HepG2 (cell line): ENCODE measurements around the gene PRSS53. TPM values are rescaled to one million over a fixed set of nuclear protein-coding genes. Genes with fewer than 3 reads are reported as not detected.

ENCODE experiments used
- ATAC-seq: fragments of 200-7000 bp; cut with Tn5 transposase; 3 replicates; pipeline ENCODE4 v1.9.1; 2020; ENCODE audit warnings: mild to moderate bottlenecking, moderate library complexity
- BruUV-seq: library from RNA; stranded (reverse); fragments of 400-500 nt; replicated peaks from 2 replicates; lab custom pipeline; 2021; lab: Mats Ljungman, UMichigan
- CTCF ChIA-PET: fragments of 300-600 bp; formaldehyde crosslinking; extraction: SDS; loops from one replicate; lab custom pipeline; 2021; ENCODE audit warnings: low total read pairs, inconsistent platforms, low intra/inter-chr PET ratio; lab: Yijun Ruan, JAX
- POLR2A ChIA-PET: fragments of 350-600 bp; sonication (Branson Sonifier 250); formaldehyde crosslinking; loops from one replicate; lab custom pipeline; 2020; ENCODE audit warnings: antibody characterized with exemption, inconsistent platforms; lab: Yijun Ruan, JAX
- DNase-seq: peaks from one replicate; pipeline ENCODE4 v3.0.0-alpha.2; 2015; ENCODE audit warnings: low spot score
- FAIRE-seq: peaks from 3 replicates; lab custom pipeline; 2011; peaks lifted over from hg19 to GRCh38; lab: Jason Lieb, UNC
- H2AFZ ChIP-seq: one replicate; pipeline ENCODE4 v1.6.1; 2011; ENCODE audit warnings: low read length, inconsistent platforms
- H3K27ac ChIP-seq: fragments of 300-600 bp; 3 replicates; pipeline ENCODE4 v1.8.0; 2011; ENCODE audit warnings: mixed run types, mild to moderate bottlenecking, mixed read lengths, low read length, inconsistent platforms; ENCODE audit not compliant: insufficient read depth; ENCODE audit errors: extremely low read length
- H3K27me3 ChIP-seq, 2 experiments: fragments of 200-600 bp in 1 of 2; 2 replicates in 1 of 2; 3 replicates in 1 of 2; pipeline versions ENCODE4 v1.6.0 to v1.8.0; 2011; ENCODE audit warnings: low read length in 2 of 2, mild to moderate bottlenecking in 2 of 2, moderate library complexity in 2 of 2, inconsistent platforms in 1 of 2; ENCODE audit not compliant: insufficient read depth in 2 of 2, control insufficient read depth in 1 of 2
- H3K36me3 ChIP-seq, 2 experiments: fragments of 200-600 bp in 1 of 2; replicated peaks in 1 of 2; 2 replicates in 1 of 2; 3 replicates in 1 of 2; pipeline versions ENCODE4 v1.5.1 to v1.8.0; 2011; ENCODE audit warnings: low read length in 2 of 2, inconsistent platforms in 1 of 2; ENCODE audit not compliant: insufficient read depth in 2 of 2, control insufficient read depth in 1 of 2
- H3K4me1 ChIP-seq: 2 replicates; pipeline ENCODE4 v1.5.1; 2012; ENCODE audit warnings: low read length, inconsistent platforms; ENCODE audit not compliant: insufficient read depth
- H3K4me2 ChIP-seq: 2 replicates; pipeline ENCODE4 v1.6.0; 2011; ENCODE audit warnings: low read depth, low read length, inconsistent platforms
- H3K4me3 ChIP-seq, 3 experiments: fragments of 200-600 bp in 1 of 3; sonication (generic), shearing (Covaris generic) in 1 of 3; replicated peaks in 1 of 3; 2 replicates each; pipeline ENCODE4 v1.5.1; 2011 to 2016; ENCODE audit warnings: low read length in 3 of 3, inconsistent platforms in 2 of 3, low read depth in 2 of 3, mild to moderate bottlenecking in 2 of 3, control low read depth in 1 of 3, mixed read lengths in 1 of 3; ENCODE audit not compliant: insufficient read depth in 1 of 3
- H3K79me2 ChIP-seq: one replicate; pipeline ENCODE4 v1.6.1; 2011; ENCODE audit warnings: low read length, inconsistent platforms; ENCODE audit not compliant: insufficient read depth
- H3K9ac ChIP-seq: 2 replicates; pipeline ENCODE4 v1.6.0; 2011; ENCODE audit warnings: mild to moderate bottlenecking, low read depth, low read length, inconsistent platforms; ENCODE audit not compliant: insufficient read depth
- H3K9me3 ChIP-seq: 2 replicates; pipeline ENCODE4 v1.5.1; 2012; ENCODE audit warnings: mild to moderate bottlenecking, low read length
- H4K20me1 ChIP-seq: 2 replicates; pipeline ENCODE4 v1.6.0; 2011; ENCODE audit warnings: inconsistent platforms, mild to moderate bottlenecking, low read length, moderate library complexity; ENCODE audit not compliant: insufficient read depth
- GTF3A ChIP-seq: sonication (generic); formaldehyde crosslinking; conservative IDR thresholded peaks from 2 replicates; pipeline ENCODE4 v1.4.0; 2020; ENCODE audit warnings: mild to moderate bottlenecking, missing genetic modification reagents
- HNRNPLL ChIP-seq: fragments of 200-400 bp; formaldehyde crosslinking; IDR thresholded peaks from 2 replicates; pipeline ENCODE4 v1.6.1; 2017; ENCODE audit warnings: mild to moderate bottlenecking, low read depth, low read length; ENCODE audit not compliant: poor library complexity, severe bottlenecking
- ZNF687 ChIP-seq: sonication (generic); formaldehyde crosslinking; IDR thresholded peaks from 2 replicates; pipeline ENCODE4 v1.5.1; 2020; ENCODE audit warnings: mild to moderate bottlenecking, missing genetic modification reagents, moderate library complexity
- WGBS: methylation state at CpG from one replicate; pipeline ENCODE4 v1.1.6; 2017; ENCODE audit warnings: low lambda C conversion rate; 5-methylcytosine and 5-hydroxymethylcytosine counted together
- in situ Hi-C: cut with HindIII; loops from 2 replicates; pipeline ENCODE4 v1.10.0; 2017; ENCODE audit warnings: low pct_unique_long_range_greater_than_20kb; ENCODE audit not compliant: extremely low pct_ligation_motif_present
- intact Hi-C: fragments of 100-400 bp; cut with micrococcal nuclease; formaldehyde crosslinking; loops from one replicate; pipeline ENCODE4 v1.10.0; 2022; ENCODE audit not compliant: unreplicated experiment
- polyA plus RNA-seq, 8 experiments: library from polyadenylated mRNA; depleted of rRNA in 3 of 8; stranded (reverse) in 7 of 8; unstranded in 1 of 8; fragments of >200 nt; fragmentation: Illumina TruSeq in 4 of 8; extraction: Trizol in 4 of 8; gene quantifications; 2 replicates each; pipeline versions ENCODE4 v1.2.1 to v1.2.3, GENCODE V29; 2011 to 2016; ENCODE audit warnings: low read depth in 4 of 8, missing spikeins in 1 of 8, mixed read lengths in 1 of 8; ENCODE audit not compliant: insufficient read depth in 1 of 8
- total RNA-seq, 5 experiments: library from RNA; depleted of rRNA; stranded (reverse); fragments of >200 nt; fragmentation: Illumina TruSeq; extraction: Trizol; gene quantifications; 2 replicates each; pipeline ENCODE4 v1.2.3, GENCODE V29; 2016; ENCODE audit warnings: low read depth in 1 of 5

Gene PRSS53
- total and polyA plus RNA-seq, 2 of the 13 experiments (the other 11 are each of a cell fraction or from before 2014, with no cell fraction given): 2.2 to 7.4 TPM

GRCh38 chr16:31061813-31062440 is 26.8 kb downstream of the PRSS53 start:
- FAIRE-seq: no peak
- Histone ChIP-seq H3K27me3 (no peaks in the 10 kb centered on the region), H3K9me3 (no peaks in the 10 kb centered on the region), H2AFZ (no peak overlapping the region), H3K4me3 (no peak overlapping the region), H3K4me1 (no peaks in the 10 kb centered on the region), H3K27ac (no peak overlapping the region), H3K9ac (no peak overlapping the region), H3K4me2 (no peak overlapping the region), H4K20me1 (no peaks in the 10 kb centered on the region), H3K36me3 (peaks cover 14 to 25% of the 10 kb centered on the region in 2 experiments; a peak in 4 of 5 replicates), H3K79me2 (peaks cover 7% of the 10 kb centered on the region)
- POLR2A ChIA-PET: no interaction called here
- CTCF ChIA-PET: no interaction called here
- no peak for ATAC-seq
- DNase-seq: no peak
- intact Hi-C loops (no loop called here), in situ Hi-C loops (no loop called here)
- 97% methylated on average over 54 of the region's 54 CpGs for WGBS
- BruUV-seq: no TSS peak
- TF ChIP-seq ZNF687 (CRISPR knock-in tag) (peak; percentile 13; the same call in 1 of the 2 replicates), GTF3A (CRISPR knock-in tag) (no peak), HNRNPLL (peak; percentile 9)
